ENCODE measurements around the gene NOX3.

- TF ChIP-seq EZH2 (IDR thresholded peaks at IDR 0.05; ENCODE audit: insufficient read depth, poor library complexity, severe bottlenecking), result no peak
- no peak for TF ChIP-seq EZH2phosphoT487 (IDR thresholded peaks at IDR 0.05; ENCODE audit: insufficient read depth, low read depth)
Observed at GRCh38 chr6:155472886-155473285, 17.2 kb upstream of the NOX3 start.

All from GM23248 (cell line).